Measurements from ENCODE around the gene SYTL1. TPM values are rescaled to one million over a fixed set of nuclear protein-coding genes. Genes with fewer than 3 reads are reported as not detected.
A peak's percentile ranks its signal among the peaks of the same experiment; 100 is the strongest.

The SYTL1 gene
- total RNA-seq, 2 experiments from 2014 or later = 27.3 to 30.4 TPM

GRCh38 chr1:27400082-27400962, 58.5 kb downstream of the SYTL1 start:
- CTCF ChIA-PET = interaction anchor here (1.3 to 7.7 kb wide), 6 partner anchors 12 to 205 kb away, joined by 3 to 257 read pairs (median 5); no protein-coding TSS in a partner anchor
- no peak overlapping the region for H3K27ac Mint-ChIP-seq
- H3K27me3 Mint-ChIP-seq = no peaks in the 10 kb centered on the region
- no peaks in the 10 kb centered on the region for H3K36me3 Mint-ChIP-seq
- H3K4me1 Mint-ChIP-seq (ENCODE audit: low read depth) = peaks cover 7% of the 10 kb centered on the region
- intact Hi-C loops (cut with micrococcal nuclease) = loop anchor here (5.0 kb wide), 1 partner anchor 122 kb away; no protein-coding TSS in a partner anchor
- POLR2A ChIA-PET = no interaction called here
- no peaks in the 10 kb centered on the region for H3K9me3 Mint-ChIP-seq
- H3K4me3 Mint-ChIP-seq = no peak overlapping the region
- no peak for DNase-seq

DNA sequence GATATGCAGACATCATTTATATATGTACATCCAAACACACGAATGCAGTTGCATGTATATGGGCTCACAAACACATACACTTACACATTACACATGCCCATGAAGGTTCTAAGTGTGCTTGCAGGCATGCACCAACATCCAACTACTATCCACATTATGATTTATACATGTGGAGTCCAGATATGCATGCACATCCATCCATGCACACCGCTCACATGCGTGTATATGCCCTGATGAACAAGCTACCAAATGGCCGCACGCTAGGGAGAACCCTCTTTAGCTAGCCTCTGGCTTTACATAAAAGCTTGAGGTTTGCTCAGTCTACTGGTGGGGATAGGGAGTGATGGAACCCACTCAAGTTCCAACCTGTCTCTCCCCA, 59.1 kb downstream of the SYTL1 start:
- Mint-ChIP-seq H3K36me3 (no peaks in the 10 kb centered on the region), H3K4me3 (no peak overlapping the region), H3K9me3 (no peaks in the 10 kb centered on the region), H3K4me1 (ENCODE audit: low read depth) (peaks cover 7% of the 10 kb centered on the region), H3K27me3 (no peaks in the 10 kb centered on the region), H3K27ac (no peak overlapping the region)
- CTCF ChIA-PET = interaction anchor here (0.8 to 2.1 kb wide), 6 partner anchors 44 to 268 kb away, joined by 3 to 7 read pairs (median 4); no protein-coding TSS in a partner anchor
- POLR2A ChIA-PET = interaction anchor here (1.1 kb wide), 1 partner anchor 55 kb away, joined by 4 read pairs; no protein-coding TSS in a partner anchor
- DNase-seq = no peak
- intact Hi-C loops (cut with micrococcal nuclease) = loop anchor here (5.0 kb wide), 1 partner anchor 121 kb away; no protein-coding TSS in a partner anchor

DNA sequence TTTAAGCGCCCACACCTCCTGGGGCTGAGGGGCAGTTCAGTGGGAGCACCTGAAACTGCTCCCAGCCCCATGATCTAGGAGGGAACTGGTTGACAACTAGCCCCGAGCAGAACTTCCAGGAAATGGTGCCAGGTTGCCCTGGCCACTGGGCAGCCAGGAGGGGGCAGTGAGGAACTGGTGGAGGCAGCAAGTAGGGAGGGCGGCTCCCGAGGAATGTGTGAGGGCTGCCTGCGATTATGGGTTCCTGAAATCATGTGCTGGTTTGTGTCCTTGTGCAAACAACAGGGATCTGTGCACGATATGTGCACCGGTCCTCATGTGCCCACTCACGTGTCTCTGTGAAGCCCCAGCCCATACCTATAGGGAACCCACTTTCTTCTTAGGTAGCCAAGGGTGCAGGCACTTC, 60.5 kb downstream of the SYTL1 start:
- H3K27me3 Mint-ChIP-seq = no peaks in the 10 kb centered on the region
- peak overlapping the region; percentile 33 for H3K27ac Mint-ChIP-seq
- CTCF ChIA-PET = interaction anchor here (0.6 to 2.9 kb wide), 10 partner anchors 14 to 261 kb away, joined by 3 to 13 read pairs (median 4); no protein-coding TSS in a partner anchor
- H3K4me1 Mint-ChIP-seq (ENCODE audit: low read depth) = peaks cover 7% of the 10 kb centered on the region
- peaks cover 2% of the 10 kb centered on the region for H3K36me3 Mint-ChIP-seq
- peak; percentile 43 for DNase-seq
- no peaks in the 10 kb centered on the region for H3K9me3 Mint-ChIP-seq
- POLR2A ChIA-PET = no interaction called here
- no peak overlapping the region for H3K4me3 Mint-ChIP-seq
- intact Hi-C loops (cut with micrococcal nuclease) = loop anchor here (5.0 kb wide), 1 partner anchor 120 kb away; no protein-coding TSS in a partner anchor

- H3K36me3 Mint-ChIP-seq = peaks cover 6% of the 10 kb centered on the region
- no peaks in the 10 kb centered on the region for H3K27me3 Mint-ChIP-seq
- POLR2A ChIA-PET = no interaction called here
- peak; percentile 28 for DNase-seq
- peaks cover 7% of the 10 kb centered on the region for H3K4me1 Mint-ChIP-seq (ENCODE audit: low read depth)
- intact Hi-C loops (cut with micrococcal nuclease) = loop anchor here (5.0 kb wide), 1 partner anchor 119 kb away; no protein-coding TSS in a partner anchor
- peak overlapping the region; percentile 33 for H3K27ac Mint-ChIP-seq
- H3K4me3 Mint-ChIP-seq = no peak overlapping the region
- H3K9me3 Mint-ChIP-seq = no peaks in the 10 kb centered on the region
- CTCF ChIA-PET = interaction anchor here (0.8 to 2.9 kb wide), 8 partner anchors 7 to 260 kb away, joined by 3 to 13 read pairs (median 4); no protein-coding TSS in a partner anchor
Measured at GRCh38 chr1:27403065-27403726, 61.4 kb downstream of the SYTL1 start.

Other genes with a start within 250 kb of the SYTL1 start
- gene SLC9A1, start 186.9 kb upstream of the SYTL1 start, total RNA-seq = 10 to 100 TPM; 16.0 to 17.8 TPM
- 10 to 100 TPM; 30.3 TPM for gene WDTC1, start 107.4 kb upstream of the SYTL1 start, total RNA-seq
- 10 to 100 TPM; 22.8 to 24.6 TPM for gene TMEM222, start 19.9 kb upstream of the SYTL1 start, total RNA-seq
- 1 to 10 TPM; 8.2 to 9.7 TPM for gene MAP3K6, start 24.9 kb downstream of the SYTL1 start, total RNA-seq
- not detected for gene FCN3, start 32.8 kb downstream of the SYTL1 start, total RNA-seq
- not detected for gene CD164L2, start 41.3 kb downstream of the SYTL1 start, total RNA-seq
- gene GPR3, start 50.6 kb downstream of the SYTL1 start, total RNA-seq = 1 to 10 TPM; 1.3 to 1.5 TPM
- 100 to 1,000 TPM; 109 to 110 TPM for gene WASF2, start 148.1 kb downstream of the SYTL1 start, total RNA-seq